ENCODE measurements around the gene ETV5. TPM values are rescaled to one million over a fixed set of nuclear protein-coding genes. Genes with fewer than 3 reads are reported as not detected.

Gene ETV5
- polyA plus RNA-seq, 1 of the 3 experiments (the other 2 are of a cell fraction) = 20.9 TPM

DNA sequence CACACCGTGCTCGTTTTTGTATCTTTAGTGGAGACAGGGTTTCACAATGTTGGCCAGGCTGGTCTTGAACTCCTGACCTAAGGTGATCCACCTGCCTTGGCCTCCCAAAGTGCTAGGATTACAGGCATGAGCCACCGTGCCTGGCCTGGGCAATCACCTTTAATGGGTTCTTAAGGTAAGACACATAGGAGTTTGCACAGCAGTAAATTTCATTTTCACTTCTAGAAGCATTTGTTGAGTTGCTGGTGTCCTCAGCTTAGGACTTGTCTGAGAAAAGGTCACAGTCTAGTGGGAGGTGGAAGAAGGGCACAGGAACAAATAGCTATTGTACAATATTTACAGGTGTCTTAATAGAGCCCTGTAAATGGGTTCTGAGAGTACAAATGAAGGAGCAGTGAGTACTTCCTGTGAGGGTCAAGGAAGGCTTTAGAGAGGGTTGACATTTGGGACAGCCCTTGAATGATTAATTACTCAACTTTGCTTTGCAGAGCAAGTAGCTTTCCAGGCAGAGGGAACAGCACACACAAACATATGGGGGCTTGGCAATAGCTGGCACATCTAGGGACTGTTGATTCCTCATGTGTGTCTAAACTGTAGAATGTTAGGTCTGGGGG lies 8.7 kb upstream of the ETV5 start:
- CTCF ChIA-PET = no interaction called here
- no peaks in the 10 kb centered on the region for H3F3A ChIP-seq (replicated peaks; ENCODE audit: insufficient read depth)
- POLR2A ChIA-PET = no interaction called here
- no peaks in the 10 kb centered on the region for H3K36me3 ChIP-seq (replicated peaks in 1 of 2; ENCODE audit: control insufficient read depth in 1 of 2, insufficient read depth in 2 of 2, low read length in 1 of 2)
- no peak for DNase-seq
- H3K27me3 ChIP-seq (ENCODE audit: insufficient read depth) = no peaks in the 10 kb centered on the region; the same call in 1 of the 2 replicates
- H3K9me3 ChIP-seq = no peaks in the 10 kb centered on the region
- no peaks in the 10 kb centered on the region for H4K20me1 ChIP-seq (ENCODE audit: insufficient read depth)
- no peak overlapping the region for H2AFZ ChIP-seq (ENCODE audit: low read depth)
- H3K9ac ChIP-seq = no peak overlapping the region
- H3K4me3 ChIP-seq (ENCODE audit: low read depth in 2 of 2, low read length in 1 of 2) = no peak overlapping the region
- H3K4me2 ChIP-seq = no peak overlapping the region
- H3K27ac ChIP-seq (ENCODE audit: low read depth in 2 of 2, low read length in 1 of 2) = no peak overlapping the region
- H3K9me2 ChIP-seq = no peaks in the 10 kb centered on the region
- no peaks in the 10 kb centered on the region for H3K79me2 ChIP-seq (ENCODE audit: insufficient read depth)
- no peak for TF ChIP-seq TAF1 (IDR thresholded peaks at IDR 0.05; ENCODE audit: borderline replicate concordance, low read depth, low read length)
- TF ChIP-seq, protein P1, sequence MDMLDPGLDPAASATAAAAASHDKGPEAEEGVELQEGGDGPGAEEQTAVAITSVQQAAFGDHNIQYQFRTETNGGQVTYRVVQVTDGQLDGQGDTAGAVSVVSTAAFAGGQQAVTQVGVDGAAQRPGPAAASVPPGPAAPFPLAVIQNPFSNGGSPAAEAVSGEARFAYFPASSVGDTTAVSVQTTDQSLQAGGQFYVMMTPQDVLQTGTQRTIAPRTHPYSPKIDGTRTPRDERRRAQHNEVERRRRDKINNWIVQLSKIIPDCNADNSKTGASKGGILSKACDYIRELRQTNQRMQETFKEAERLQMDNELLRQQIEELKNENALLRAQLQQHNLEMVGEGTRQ (IDR thresholded peaks at IDR 0.05; ENCODE audit: borderline replicate concordance, low read depth, low read length) = no peak
- WGBS (ENCODE audit: low lambda C conversion rate) = 73% methylated on average over 3 of the region's 3 CpGs
- H3K4me1 ChIP-seq (ENCODE audit: control insufficient read depth in 1 of 2, insufficient read depth in 2 of 2, low read depth in 1 of 2, low read length in 1 of 2) = no peaks in the 10 kb centered on the region; a peak in 1 of 4 replicates

- WGBS (ENCODE audit: low lambda C conversion rate) = 87% methylated on average over 10 of the region's 15 CpGs
These were observed 6.5 kb upstream of the ETV5 start for GRCh38 chr3:186115239-186115996.

More at GRCh38 chr3:186115239-186115996, 6.5 kb upstream of the ETV5 start:
- H3K9ac ChIP-seq = no peak overlapping the region
- H3K9me2 ChIP-seq = no peaks in the 10 kb centered on the region
- H4K20me1 ChIP-seq (ENCODE audit: insufficient read depth) = no peaks in the 10 kb centered on the region
- TF ChIP-seq, protein P1 (IDR thresholded peaks at IDR 0.05; ENCODE audit: borderline replicate concordance, low read depth, low read length) = no peak
- TF ChIP-seq FOSL2 (IDR thresholded peaks at IDR 0.05; ENCODE audit: borderline replicate concordance, low read depth) (no peak), RCOR1 (IDR thresholded peaks at IDR 0.05; ENCODE audit: low read length) (no peak), PBX3 (IDR thresholded peaks at IDR 0.05) (no peak)
- H3K79me2 ChIP-seq (ENCODE audit: insufficient read depth) = no peaks in the 10 kb centered on the region
- no peaks in the 10 kb centered on the region for H3F3A ChIP-seq (replicated peaks; ENCODE audit: insufficient read depth)
- no peak for DNase-seq
- H3K9me3 ChIP-seq = no peaks in the 10 kb centered on the region
- CTCF ChIA-PET = no interaction called here
- POLR2A ChIA-PET = no interaction called here
- no peaks in the 10 kb centered on the region; the same call in 1 of the 2 replicates for H3K27me3 ChIP-seq (ENCODE audit: insufficient read depth)
- no peak overlapping the region for H2AFZ ChIP-seq (ENCODE audit: low read depth)
- no peaks in the 10 kb centered on the region for H3K36me3 ChIP-seq (replicated peaks in 1 of 2; ENCODE audit: control insufficient read depth in 1 of 2, insufficient read depth in 2 of 2, low read length in 1 of 2)
- no peak overlapping the region for H3K4me2 ChIP-seq
- no peak overlapping the region for H3K4me3 ChIP-seq (ENCODE audit: low read depth in 2 of 2, low read length in 1 of 2)
- peaks cover 0 to 1% of the 10 kb centered on the region in 2 experiments; a peak in 1 of 4 replicates for H3K4me1 ChIP-seq (ENCODE audit: control insufficient read depth in 1 of 2, insufficient read depth in 2 of 2, low read depth in 1 of 2, low read length in 1 of 2)
- no peak overlapping the region for H3K27ac ChIP-seq (ENCODE audit: low read depth in 2 of 2, low read length in 1 of 2)
